HG02610 (cell line): Measurements from ENCODE around the gene NFIC.
A peak's percentile ranks its signal among the peaks of the same experiment; 100 is the strongest.

Source experiments
- ATAC-seq: cut with Tn5 transposase; IDR thresholded peaks from one replicate; pipeline ENCODE4 v1.9.1; 2021; ENCODE audit warnings: mild to moderate bottlenecking, moderate library complexity; ENCODE audit not compliant: unreplicated experiment

Gene NFIC

DNA sequence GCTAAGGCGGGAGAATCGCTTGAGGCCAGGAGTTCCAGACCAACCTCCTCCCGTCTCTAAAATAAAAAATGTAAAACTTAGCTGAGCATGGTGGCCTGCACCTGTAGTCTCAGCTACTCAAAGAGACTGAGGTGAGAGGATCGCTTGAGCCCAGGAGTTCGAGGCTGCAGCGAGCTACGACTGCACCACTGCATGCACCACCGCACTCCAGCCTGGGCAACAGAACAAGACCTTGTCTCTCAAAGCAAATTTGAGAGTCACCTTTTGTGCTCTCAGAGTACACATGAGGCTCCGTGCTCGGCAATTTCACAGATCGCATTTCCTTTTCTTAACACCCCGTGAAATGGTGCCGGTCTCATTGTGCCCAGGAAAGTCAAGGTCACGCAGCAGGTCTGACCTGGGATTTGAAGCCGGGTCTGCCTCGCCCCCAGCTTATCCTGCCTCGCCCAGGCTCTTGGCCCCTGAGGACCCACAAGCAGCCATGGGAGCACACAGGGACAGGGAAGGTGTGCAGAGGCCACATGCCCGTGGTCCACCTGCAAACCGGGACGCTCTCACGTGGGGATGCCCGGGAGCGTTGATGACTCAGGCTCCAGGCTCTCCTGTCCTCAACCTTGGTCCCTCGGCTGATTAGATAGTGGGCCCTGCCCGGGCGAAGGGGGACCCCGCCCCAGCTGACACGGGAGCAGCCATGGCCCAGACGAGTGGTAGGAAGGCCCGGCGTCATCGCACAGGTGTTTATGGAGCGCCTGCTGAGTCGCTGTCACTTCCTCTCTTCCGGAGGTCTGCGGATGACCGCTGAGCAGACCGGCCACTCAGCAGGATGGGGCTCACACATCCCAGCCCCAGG is 115.1 kb downstream of the NFIC start:
- ATAC-seq = no peak

- ATAC-seq = no peak
Measured at GRCh38 chr19:3482507-3483225, 116.3 kb downstream of the NFIC start.

- ATAC-seq = no peak
Measured at GRCh38 chr19:3483226-3483628, 116.8 kb downstream of the NFIC start, which contains the start of gene SMIM44. Gene SMIM44, minus strand, starts transcription at chr19:3483441. Its CDS starts 38 bp downstream, at chr19:3483403.

GRCh38 chr19:3491396-3492119 is 125.2 kb downstream of the NFIC start:
- ATAC-seq = no peak

DNA sequence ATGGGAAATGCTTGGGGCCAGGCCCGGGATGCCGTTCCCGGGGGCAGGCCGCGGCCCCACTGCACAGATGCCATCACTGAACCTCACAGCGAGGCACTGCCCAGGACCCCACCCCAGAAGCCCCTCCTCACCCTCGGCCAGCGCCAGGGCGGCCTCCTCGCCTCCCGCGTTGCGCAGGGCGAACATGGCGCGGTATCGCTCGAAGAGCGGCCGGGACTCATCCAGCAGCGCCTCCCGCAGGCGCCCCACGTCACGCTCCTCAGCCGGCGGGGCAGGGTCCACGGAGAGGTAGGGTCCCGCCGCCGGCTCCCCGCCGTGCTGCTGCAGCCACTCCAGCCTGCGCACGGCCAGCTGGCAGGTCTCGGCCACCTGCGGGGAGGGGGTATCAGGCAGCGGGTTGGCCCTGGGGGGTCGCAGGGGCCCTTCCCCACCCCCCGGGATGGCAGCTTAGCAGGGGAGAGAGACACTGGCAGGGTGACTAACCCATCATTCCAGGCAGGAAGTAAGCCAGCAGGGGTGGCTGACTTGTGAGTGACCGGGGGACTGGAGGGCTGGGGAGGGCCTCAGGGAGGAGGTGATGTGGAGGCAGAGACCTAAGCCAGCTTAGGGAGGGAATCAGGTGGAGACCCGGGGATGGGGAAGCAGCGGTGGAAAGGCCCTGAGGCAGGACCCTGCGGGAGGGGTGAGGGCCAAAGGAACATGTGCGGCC is 125.9 kb downstream of the NFIC start:
- ATAC-seq = no peak

DNA sequence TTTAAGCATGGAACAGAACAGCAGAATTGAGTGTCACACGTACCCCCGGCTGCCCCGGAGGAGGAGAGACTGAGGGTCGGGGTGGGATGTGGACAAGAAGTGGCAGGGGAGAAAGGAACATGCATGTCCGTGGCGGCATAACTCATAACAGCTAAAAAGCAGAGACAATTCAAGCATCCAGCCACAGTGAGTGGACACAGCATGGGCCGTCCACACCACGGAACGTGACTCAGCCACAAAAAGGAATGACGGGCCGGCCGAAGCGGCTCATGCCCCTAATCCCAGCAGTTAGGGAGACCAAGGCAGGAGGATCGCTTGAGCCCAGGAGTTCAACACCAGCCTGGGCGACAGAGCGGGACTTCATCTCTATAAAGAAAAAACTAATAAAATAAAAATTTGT is 126.5 kb downstream of the NFIC start:
- ATAC-seq = no peak

DNA sequence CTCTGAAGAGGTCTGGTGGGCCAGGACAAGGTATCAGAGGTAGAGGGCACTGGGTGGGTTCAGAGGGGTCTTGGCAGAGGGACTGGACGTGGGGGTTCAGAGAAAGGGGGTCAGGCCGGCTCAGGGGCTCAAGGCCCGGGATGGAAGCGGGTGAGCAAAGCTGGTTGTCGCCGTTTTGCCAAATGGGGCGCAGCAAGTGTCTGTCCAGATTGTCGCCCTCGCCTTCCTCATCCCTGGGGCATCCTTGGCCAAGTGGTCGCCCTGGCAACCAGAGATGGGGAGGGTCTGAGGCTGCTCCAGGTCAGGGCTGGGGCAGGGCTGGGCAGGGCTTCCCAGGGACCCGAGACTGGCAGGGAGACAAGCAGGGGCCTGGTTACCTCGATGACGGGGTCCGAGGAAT is 127.3 kb downstream of the NFIC start:
- no peak for ATAC-seq

GRCh38 chr19:3494051-3494450 is 127.7 kb downstream of the NFIC start:
- no peak for ATAC-seq

GRCh38 chr19:3494559-3494958 is 128.2 kb downstream of the NFIC start:
- ATAC-seq = no peak

GRCh38 chr19:3496392-3497273 is 130.2 kb downstream of the NFIC start:
- ATAC-seq = no peak

DNA sequence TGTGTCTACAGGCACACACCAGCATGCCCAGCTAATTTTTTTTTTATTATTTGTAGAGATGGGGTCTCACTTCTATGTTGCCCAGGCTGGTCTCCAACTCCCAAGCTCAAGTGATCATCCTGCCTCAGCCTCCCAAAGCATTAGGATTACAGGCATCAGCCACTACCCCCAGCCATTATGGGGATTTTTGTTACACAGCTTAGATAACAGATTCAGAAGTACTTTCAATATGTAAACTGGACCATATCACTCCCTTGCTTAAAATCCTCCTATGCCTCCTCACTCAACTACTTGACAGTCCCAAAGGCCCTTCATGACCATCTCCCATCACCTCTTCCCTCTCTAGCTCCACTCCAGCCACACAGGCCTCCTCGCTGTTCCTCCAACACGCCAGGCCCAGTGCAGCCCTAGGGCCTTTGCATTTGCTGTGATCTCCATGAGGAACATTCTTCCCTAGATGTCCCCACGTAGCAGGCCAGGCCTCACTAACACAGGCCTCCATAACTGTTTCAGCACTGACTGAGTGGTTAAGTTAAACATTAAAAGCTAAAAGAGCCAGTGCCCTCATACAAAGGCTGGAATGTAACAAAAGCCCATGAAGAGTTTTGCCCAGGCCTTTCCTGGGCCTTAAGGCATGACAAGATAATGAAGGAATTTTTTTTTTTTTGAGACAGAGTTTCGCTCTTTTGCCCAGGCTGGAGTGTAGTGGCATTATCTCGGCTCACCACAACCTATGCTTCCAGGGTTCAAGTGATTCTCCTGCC is 131.6 kb downstream of the NFIC start:
- ATAC-seq = no peak

DNA sequence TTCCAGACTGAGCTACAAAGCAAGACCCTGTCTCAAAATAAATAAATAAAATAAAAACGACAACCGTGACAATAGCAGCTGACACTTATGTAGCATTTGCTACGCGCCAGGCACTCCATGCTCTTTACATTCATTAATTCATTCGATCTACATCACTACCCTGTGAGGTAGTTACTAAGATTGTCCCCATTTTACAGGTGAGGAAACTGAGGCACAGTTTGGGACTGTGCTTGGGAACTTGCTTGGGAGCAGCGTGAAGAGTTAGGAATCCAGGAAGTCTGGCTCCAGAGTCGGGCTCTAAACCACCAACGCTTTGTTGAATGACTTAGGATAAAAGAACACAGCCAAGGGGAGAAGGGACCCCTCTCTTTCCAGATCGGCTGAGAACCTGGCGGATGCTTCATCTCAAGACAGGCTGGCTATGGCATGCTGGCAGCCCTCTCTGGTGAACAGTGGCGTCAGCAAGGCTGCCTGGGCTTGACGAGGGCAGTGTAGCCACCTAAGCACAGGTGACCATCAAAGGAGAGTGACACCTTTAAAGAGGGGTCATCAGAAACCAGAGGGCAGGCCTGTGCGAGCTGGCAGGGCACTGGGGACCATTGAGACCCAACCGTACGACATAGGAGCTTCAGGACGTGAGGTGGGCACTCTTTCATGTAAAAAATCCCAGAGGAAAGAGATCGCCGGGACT is 133.5 kb downstream of the NFIC start:
- ATAC-seq = no peak

- peak; percentile 79 for ATAC-seq
Measured at GRCh38 chr19:3500429-3501101, 134.2 kb downstream of the NFIC start, which contains the start of gene DOHH. Gene DOHH, minus strand, starts transcription at chr19:3500674. Its CDS starts 3,860 bp downstream, at chr19:3496814.

DNA sequence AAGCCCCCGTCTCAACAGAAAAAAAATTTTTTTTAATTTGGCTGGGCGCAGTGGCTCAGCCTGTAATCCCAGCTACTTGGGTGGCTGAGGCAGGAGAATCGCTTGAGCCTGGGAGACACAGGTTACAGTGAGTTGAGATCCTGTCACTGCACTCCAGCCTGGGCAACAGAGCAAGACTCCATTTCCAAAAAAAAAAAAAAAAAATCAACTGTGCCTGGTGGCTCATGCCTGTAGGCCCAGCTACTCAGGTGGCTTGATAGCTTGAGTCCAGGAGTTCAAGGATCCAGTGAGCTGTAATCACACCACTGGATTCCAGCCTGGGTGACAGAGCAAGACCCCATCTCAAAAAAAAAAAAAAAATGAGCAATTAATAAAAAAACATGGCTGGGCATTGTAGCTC is 135.4 kb downstream of the NFIC start:
- no peak for ATAC-seq

DNA sequence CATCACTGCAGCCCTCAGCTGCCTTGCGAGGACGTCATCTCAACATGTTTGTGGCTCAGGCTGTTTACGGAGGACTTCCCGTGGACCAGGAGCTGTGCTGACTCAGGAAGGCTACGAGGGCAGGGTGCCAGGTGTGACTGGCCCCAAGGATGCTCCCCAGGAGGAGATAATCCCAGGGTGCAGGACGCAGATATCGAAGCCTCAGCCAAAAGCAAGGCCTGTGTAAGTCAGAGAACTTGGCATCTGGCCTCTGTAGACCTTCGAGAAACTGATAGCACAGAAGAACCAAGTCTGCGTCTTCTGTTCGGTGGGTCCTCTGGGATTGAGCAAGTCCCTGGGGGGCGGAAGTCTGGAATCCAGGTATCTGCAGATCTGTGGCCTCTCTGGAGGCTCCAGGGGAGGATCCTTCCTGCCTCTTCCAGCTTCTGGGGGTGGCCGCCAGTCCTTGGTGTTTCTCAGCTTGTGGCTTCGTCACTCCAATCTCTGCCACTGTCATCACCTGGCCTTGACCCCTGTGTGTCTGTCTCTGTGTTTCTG is 136.7 kb downstream of the NFIC start:
- ATAC-seq = no peak

DNA sequence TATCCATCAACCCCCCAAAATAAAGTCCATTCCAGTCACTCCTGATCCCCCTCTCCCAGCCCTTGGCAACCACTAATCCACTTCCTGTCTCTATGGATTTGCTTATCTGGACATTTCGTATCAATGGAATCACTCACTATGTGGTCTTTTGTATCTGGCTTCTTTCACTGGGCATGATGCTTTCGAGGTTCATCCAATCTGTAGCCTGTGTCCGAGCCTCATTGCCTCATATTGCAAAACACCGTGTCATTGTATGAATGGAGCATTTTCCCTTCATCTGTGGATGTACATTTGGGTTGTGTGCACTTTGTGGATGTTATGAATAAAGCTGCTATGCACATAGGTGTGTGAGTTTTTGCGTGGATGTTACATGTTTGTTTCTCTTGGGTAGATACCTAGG is 138.4 kb downstream of the NFIC start:
- ATAC-seq = no peak

DNA sequence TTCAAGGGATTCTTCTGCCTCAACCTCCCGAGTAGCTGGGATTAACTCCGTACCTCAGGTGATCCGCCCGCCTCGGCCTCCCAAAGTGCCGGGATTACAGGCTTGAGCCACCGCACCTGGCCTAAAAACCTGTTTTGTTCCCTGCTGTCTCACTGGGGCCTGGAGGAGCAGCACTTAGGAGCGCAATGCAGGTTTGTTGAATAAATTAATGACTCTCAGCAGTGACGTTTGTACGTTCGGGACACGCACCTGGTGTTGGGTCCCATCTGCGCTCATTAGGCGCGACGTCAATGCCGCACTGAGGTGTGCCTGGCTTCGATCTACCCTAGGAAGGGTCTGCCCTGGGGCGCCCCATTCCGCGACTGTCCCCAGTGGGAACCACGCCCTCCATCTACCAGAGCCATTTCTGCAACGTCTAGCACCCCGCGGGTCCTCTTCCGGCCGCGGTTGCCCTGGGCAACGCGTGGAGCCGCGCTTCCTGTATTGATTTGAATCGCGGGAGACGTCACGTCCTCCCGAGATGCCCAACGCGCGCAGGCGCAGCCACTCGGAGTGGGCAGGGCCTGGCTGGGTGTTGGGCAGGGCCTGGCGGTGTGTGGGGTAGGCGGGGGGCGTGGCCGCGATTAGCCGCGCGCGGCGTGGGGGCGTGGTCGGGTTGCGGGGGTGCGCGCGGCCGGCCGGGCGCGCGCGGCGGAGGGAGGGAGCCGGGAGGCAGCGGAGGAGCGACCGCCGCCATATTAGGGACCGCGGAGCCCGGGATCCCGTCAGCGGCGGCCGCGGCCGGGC is 139.4 kb downstream of the NFIC start, which contains the start of gene FZR1:
Gene FZR1 (plus strand): TSS at position 714 of the 786 bp plus-strand sequence. CDS start 16,679 bp downstream, outside the sequence.
- ATAC-seq = peak; percentile 89
